A673 (cell line): ENCODE results near the gene BRPF3. TPM values are rescaled to one million over a fixed set of nuclear protein-coding genes. Genes with fewer than 3 reads are reported as not detected.

ENCODE experiments used
- BruUV-seq: library from RNA; stranded (reverse); fragments of 400-500 nt; replicated peaks from 2 replicates; lab custom pipeline; 2021; lab: Mats Ljungman, UMichigan
- CTCF ChIA-PET: fragments of 300-600 bp; sonication (Branson Sonifier 250); formaldehyde crosslinking; loops from one replicate; lab custom pipeline; 2022; ENCODE audit warnings: antibody characterized with exemption; lab: Charles Lee
- POLR2A ChIA-PET: fragments of 300-600 bp; sonication (Branson Sonifier 250); formaldehyde crosslinking; loops from one replicate; lab custom pipeline; 2022; ENCODE audit warnings: antibody characterized with exemption; ENCODE audit not compliant: low non-redundant PET; lab: Charles Lee
- DNase-seq: peaks from one replicate; pipeline ENCODE4 v3.0.0-alpha.2; 2015; ENCODE audit warnings: low spot score
- H3K27ac ChIP-seq: fragments of 200-600 bp; sonication (generic); 2 replicates; pipeline ENCODE4 v1.5.1; 2016; ENCODE audit warnings: mixed run types, low read depth, mild to moderate bottlenecking, mixed read lengths, antibody characterized with exemption, low read length; ENCODE audit not compliant: poor library complexity, severe bottlenecking
- H3K27me3 ChIP-seq: fragments of 200-600 bp; sonication (generic); replicated peaks from 2 replicates; pipeline ENCODE4 v1.6.1; 2017; ENCODE audit warnings: mixed run types, low read depth, mild to moderate bottlenecking, mixed read lengths, antibody characterized with exemption, low read length; ENCODE audit not compliant: insufficient read depth, poor library complexity
- H3K36me3 ChIP-seq: fragments of 200-600 bp; sonication (generic); 2 replicates; pipeline ENCODE4 v1.6.1; 2016; ENCODE audit warnings: mixed run types, mild to moderate bottlenecking, mixed read lengths, antibody characterized with exemption, low read length; ENCODE audit not compliant: insufficient read depth, poor library complexity, severe bottlenecking
- H3K4me1 ChIP-seq: fragments of 200-600 bp; sonication (generic); 2 replicates; pipeline ENCODE4 v1.6.1; 2017; ENCODE audit warnings: mixed run types, mild to moderate bottlenecking, mixed read lengths, antibody characterized with exemption, low read length; ENCODE audit not compliant: insufficient read depth, poor library complexity, severe bottlenecking
- H3K4me3 ChIP-seq: fragments of 200-600 bp; sonication (generic); 2 replicates; pipeline ENCODE4 v1.5.1; 2016; ENCODE audit warnings: low read depth, mixed run types, mild to moderate bottlenecking, mixed read lengths, low read length; ENCODE audit not compliant: poor library complexity, severe bottlenecking
- H3K9me3 ChIP-seq: fragments of 200-600 bp; sonication (generic); 2 replicates; pipeline ENCODE4 v1.6.1; 2016; ENCODE audit warnings: mixed run types, low read depth, mild to moderate bottlenecking, mixed read lengths, antibody characterized with exemption, low read length; ENCODE audit not compliant: poor library complexity, severe bottlenecking
- CTCF ChIP-seq: fragments of 300-800, 200-600 bp; sonication (generic); conservative IDR thresholded peaks from 2 replicates; pipeline ENCODE4 v1.5.1; 2017; ENCODE audit warnings: low read depth, mild to moderate bottlenecking, antibody characterized with exemption, low read length, moderate library complexity, mixed read lengths
- EZH2 ChIP-seq: fragments of 200-600 bp; sonication (generic); IDR thresholded peaks from 2 replicates; pipeline ENCODE4 v1.6.1; 2017; ENCODE audit warnings: borderline replicate concordance, low read depth, mild to moderate bottlenecking, mixed read lengths, antibody characterized with exemption, low read length; ENCODE audit not compliant: poor library complexity, severe bottlenecking
- intact Hi-C: fragments of 100-400 bp; cut with micrococcal nuclease; formaldehyde crosslinking; loops from one replicate; pipeline ENCODE4 v1.10.0; 2022; ENCODE audit not compliant: unreplicated experiment
- total RNA-seq: library from RNA; stranded (reverse); gene quantifications from 2 replicates; pipeline ENCODE4 v1.2.3, GENCODE V29; 2021

BRPF3 gene
- total RNA-seq, 1 experiment from 2014 or later = 39.3 TPM

DNA sequence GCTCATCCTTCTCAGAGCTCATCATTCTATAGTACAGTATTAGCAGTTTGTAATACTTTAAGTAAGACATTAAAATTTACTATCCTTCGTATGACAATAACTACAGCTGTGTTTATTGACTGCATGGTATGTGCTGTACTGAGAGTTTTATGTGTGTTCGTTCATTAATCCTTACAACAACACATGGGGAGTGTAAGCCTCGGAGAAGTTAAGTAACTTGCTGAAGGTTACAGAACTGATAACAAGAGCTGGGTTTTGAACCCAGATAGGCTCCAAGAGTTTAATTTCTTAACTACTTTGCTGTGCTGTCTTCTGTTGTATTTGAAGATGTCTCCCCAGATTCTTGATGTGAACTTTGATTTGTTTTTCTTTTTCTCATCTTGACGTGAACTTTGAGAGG is 23.7 kb downstream of the BRPF3 start:
- Histone ChIP-seq H3K4me3 (no peak overlapping the region), H3K27ac (no peak overlapping the region), H3K9me3 (no peaks in the 10 kb centered on the region), H3K36me3 (peaks cover 65% of the 10 kb centered on the region), H3K4me1 (no peaks in the 10 kb centered on the region), H3K27me3 (no peaks in the 10 kb centered on the region)
- POLR2A ChIA-PET = no interaction called here
- intact Hi-C loops = no loop called here
- no peak for DNase-seq
- CTCF ChIA-PET = no interaction called here
- TF ChIP-seq CTCF (no peak), EZH2 (no peak)
- BruUV-seq = no TSS peak

DNA sequence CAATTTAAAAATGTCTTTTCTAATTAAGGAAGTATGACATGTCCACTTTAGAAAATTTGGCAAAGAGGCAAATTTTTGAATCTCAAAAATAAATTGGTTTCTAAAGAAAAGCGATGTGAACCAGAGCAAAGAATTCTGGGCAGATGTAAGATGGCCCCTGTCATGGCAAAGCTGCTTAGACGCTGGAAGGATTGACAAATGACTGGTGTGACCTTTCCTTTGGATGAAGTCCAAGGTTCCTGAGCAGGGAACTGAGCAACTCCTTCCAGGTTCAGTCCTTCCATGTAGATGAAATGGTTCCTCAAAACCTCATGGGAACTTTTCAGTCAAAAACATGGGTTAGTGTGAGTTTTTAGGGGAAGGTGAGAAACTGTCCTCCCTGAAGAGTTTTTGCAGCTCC is 25.1 kb downstream of the BRPF3 start:
- ChIA-PET CTCF (no interaction called here), POLR2A (no interaction called here)
- H3K9me3 ChIP-seq = no peaks in the 10 kb centered on the region
- no peak for TF ChIP-seq CTCF
- TF ChIP-seq EZH2 = no peak
- no peak overlapping the region for H3K4me3 ChIP-seq
- no TSS peak for BruUV-seq
- H3K27me3 ChIP-seq = no peaks in the 10 kb centered on the region
- no peak overlapping the region for H3K27ac ChIP-seq
- H3K4me1 ChIP-seq = no peaks in the 10 kb centered on the region
- H3K36me3 ChIP-seq = peaks cover 65% of the 10 kb centered on the region
- intact Hi-C loops = no loop called here
- DNase-seq = no peak

DNA sequence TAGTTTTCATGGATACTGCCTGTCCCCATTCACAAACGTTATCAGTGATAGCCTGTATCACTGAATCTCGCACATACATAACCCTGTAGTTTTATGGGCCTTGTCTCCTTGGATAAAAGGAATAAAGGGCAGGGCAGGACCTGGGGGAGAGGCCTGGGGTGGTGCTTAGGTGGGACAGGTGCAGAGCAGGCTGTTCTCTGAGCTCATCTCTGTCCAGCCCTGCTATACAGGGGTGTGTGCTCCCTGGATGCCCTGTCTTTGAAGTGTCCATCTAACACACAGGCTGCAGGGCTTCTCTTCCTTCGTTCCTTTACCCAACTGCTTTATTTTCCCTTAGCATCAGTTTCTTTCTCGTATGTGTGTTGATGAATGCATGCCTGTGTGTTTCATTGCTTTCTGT is 26.4 kb downstream of the BRPF3 start:
- no peak overlapping the region for H3K4me3 ChIP-seq
- H3K36me3 ChIP-seq = peaks cover 54% of the 10 kb centered on the region
- POLR2A ChIA-PET = no interaction called here
- no peaks in the 10 kb centered on the region for H3K4me1 ChIP-seq
- intact Hi-C loops = no loop called here
- TF ChIP-seq EZH2 (no peak), CTCF (no peak)
- H3K27ac ChIP-seq = no peak overlapping the region
- no peaks in the 10 kb centered on the region for H3K27me3 ChIP-seq
- no TSS peak for BruUV-seq
- CTCF ChIA-PET = no interaction called here
- H3K9me3 ChIP-seq = no peaks in the 10 kb centered on the region
- DNase-seq = no peak
